H1 (cell line): ENCODE measurements around the gene NRL. TPM values are rescaled to one million over a fixed set of nuclear protein-coding genes. Genes with fewer than 3 reads are reported as not detected.

Source experiments
- CTCF ChIA-PET: fragments of 300-600 bp; sonication (Branson Sonifier 250); formaldehyde crosslinking; loops from one replicate; lab custom pipeline; 2021; ENCODE audit not compliant: partially characterized antibody; lab: Charles Lee
- POLR2A ChIA-PET: fragments of 300-600 bp; sonication (Branson Sonifier 250); formaldehyde crosslinking; loops from one replicate; lab custom pipeline; 2021; ENCODE audit warnings: inconsistent platforms; ENCODE audit not compliant: partially characterized antibody; lab: Charles Lee
- DNase-seq, 2 experiments: peaks; one replicate each; pipeline versions ENCODE4 v3.0.0 to v3.0.0-alpha.2; 2010 to 2022; ENCODE audit warnings: low spot score in 2 of 2, low read depth in 1 of 2, mixed read lengths in 1 of 2
- FAIRE-seq: peaks from 2 replicates; lab custom pipeline; 2011; peaks lifted over from hg19 to GRCh38; lab: Jason Lieb, UNC
- H2AFZ ChIP-seq: 2 replicates; pipeline ENCODE4 v1.8.1; 2012; ENCODE audit warnings: low read length, inconsistent platforms
- H2AK5ac ChIP-seq: 2 replicates; pipeline ENCODE4 v1.6.1; 2013; ENCODE audit warnings: low read depth, low read length
- H2BK120ac ChIP-seq: replicated peaks from 2 replicates; pipeline ENCODE3; 2013; ENCODE audit warnings: low read depth, low read length, inconsistent platforms
- H2BK12ac ChIP-seq: 2 replicates; pipeline ENCODE4 v1.6.1; 2013; ENCODE audit warnings: low read depth, low read length
- H2BK15ac ChIP-seq: 2 replicates; pipeline ENCODE4 v1.6.1; 2013; ENCODE audit warnings: low read length
- H2BK20ac ChIP-seq: 2 replicates; pipeline ENCODE4 v1.6.1; 2013; ENCODE audit warnings: low read length
- H2BK5ac ChIP-seq: 2 replicates; pipeline ENCODE4 v1.6.1; 2013; ENCODE audit warnings: low read depth, low read length
- H3K14ac ChIP-seq: 2 replicates; pipeline ENCODE4 v1.6.1; 2013; ENCODE audit warnings: inconsistent platforms; ENCODE audit not compliant: insufficient read length
- H3K18ac ChIP-seq: 2 replicates; pipeline ENCODE4 v1.6.1; 2013; ENCODE audit warnings: low read length; ENCODE audit errors: extremely low read depth
- H3K23ac ChIP-seq: 2 replicates; pipeline ENCODE4 v1.6.1; 2013; ENCODE audit warnings: inconsistent platforms; ENCODE audit not compliant: insufficient read length
- H3K23me2 ChIP-seq: 2 replicates; pipeline ENCODE4 v1.6.1; 2013; ENCODE audit warnings: low read depth, low read length
- H3K27ac ChIP-seq: 2 replicates; pipeline ENCODE4 v1.6.1; 2011; ENCODE audit warnings: low read depth, low read length, inconsistent platforms
- H3K27me3 ChIP-seq, 4 experiments: replicated peaks in 1 of 4; 1 replicate in 1 of 4; 2 replicates in 3 of 4; pipeline versions ENCODE4 v1.6.1 to v1.8.1; 2011 to 2013; ENCODE audit warnings: low read length in 3 of 4, mild to moderate bottlenecking in 3 of 4, inconsistent platforms in 2 of 4, mixed read lengths in 2 of 4, moderate library complexity in 1 of 4; ENCODE audit not compliant: control insufficient read depth in 3 of 4, insufficient read depth in 3 of 4; ENCODE audit errors: extremely low read depth in 1 of 4
- H3K36me3 ChIP-seq, 4 experiments: 2 replicates each; pipeline versions ENCODE4 v1.6.1 to v1.8.1; 2011 to 2013; ENCODE audit warnings: mild to moderate bottlenecking in 4 of 4, low read length in 3 of 4, moderate library complexity in 2 of 4, control low read depth in 1 of 4, inconsistent platforms in 1 of 4; ENCODE audit not compliant: insufficient read depth in 4 of 4, control insufficient read depth in 2 of 4
- H3K4ac ChIP-seq: replicated peaks from 2 replicates; pipeline ENCODE3; 2013; ENCODE audit warnings: low read length, low read depth, mixed read lengths, inconsistent platforms; ENCODE audit not compliant: insufficient read length
- H3K4me1 ChIP-seq, 4 experiments: replicated peaks in 1 of 4; 1 replicate in 1 of 4; 2 replicates in 3 of 4; pipeline versions ENCODE4 v1.6.1 to v1.8.1; 2011 to 2013; ENCODE audit warnings: low read length in 3 of 4, inconsistent platforms in 2 of 4, mixed read lengths in 1 of 4; ENCODE audit not compliant: insufficient read depth in 4 of 4, control insufficient read depth in 3 of 4
- H3K4me2 ChIP-seq, 2 experiments: 2 replicates each; pipeline versions ENCODE4 v1.6.1 to v1.8.1; 2011 to 2013; ENCODE audit warnings: low read depth in 2 of 2, low read length in 2 of 2, control low read depth in 1 of 2, inconsistent platforms in 1 of 2, mild to moderate bottlenecking in 1 of 2; ENCODE audit not compliant: insufficient read depth in 1 of 2
- H3K4me3 ChIP-seq, 4 experiments: fragments of 200-600, 300-600 bp in 1 of 4; sonication (generic), shearing (Covaris generic), sonication (Bioruptor Twin) in 1 of 4; 2 replicates each; pipeline versions ENCODE4 v1.5.1 to v1.8.1; 2011 to 2016; ENCODE audit warnings: low read length in 4 of 4, low read depth in 3 of 4, control low read depth in 2 of 4, inconsistent platforms in 2 of 4, mild to moderate bottlenecking in 2 of 4, mixed read lengths in 1 of 4, moderate library complexity in 1 of 4; ENCODE audit not compliant: insufficient read depth in 2 of 4; ENCODE audit errors: extremely low read depth in 1 of 4
- H3K56ac ChIP-seq: replicated peaks from 2 replicates; pipeline ENCODE3; 2013; ENCODE audit warnings: low read depth, mild to moderate bottlenecking, mixed read lengths, low read length, inconsistent platforms; ENCODE audit not compliant: insufficient read length
- H3K79me1 ChIP-seq: 2 replicates; pipeline ENCODE4 v1.6.1; 2013; ENCODE audit warnings: low read depth, low read length, control low read depth
- H3K79me2 ChIP-seq, 2 experiments: 2 replicates each; pipeline versions ENCODE4 v1.6.1 to v1.8.1; 2012 to 2013; ENCODE audit warnings: low read length in 2 of 2, mild to moderate bottlenecking in 2 of 2, inconsistent platforms in 1 of 2; ENCODE audit not compliant: insufficient read depth in 2 of 2, control insufficient read depth in 1 of 2
- H3K9ac ChIP-seq, 4 experiments: replicated peaks in 1 of 4; 1 replicate in 1 of 4; 2 replicates in 3 of 4; pipeline versions ENCODE4 v1.6.1 to v1.8.1; 2011 to 2013; ENCODE audit warnings: low read depth in 3 of 4, low read length in 3 of 4, control low read depth in 2 of 4, mild to moderate bottlenecking in 2 of 4, moderate library complexity in 2 of 4, inconsistent platforms in 1 of 4; ENCODE audit errors: extremely low read depth in 1 of 4
- H3K9me3 ChIP-seq, 2 experiments: 2 replicates each; pipeline versions ENCODE4 v1.6.1 to v1.8.1; 2012 to 2013; ENCODE audit warnings: mild to moderate bottlenecking in 2 of 2, moderate library complexity in 2 of 2, control low read depth in 1 of 2, inconsistent platforms in 1 of 2, low read depth in 1 of 2, low read length in 1 of 2, mixed read lengths in 1 of 2; ENCODE audit not compliant: insufficient read depth in 2 of 2
- H4K20me1 ChIP-seq, 2 experiments: replicated peaks in 1 of 2; 2 replicates each; pipeline versions ENCODE3 to v1.8.1; 2011 to 2013; ENCODE audit warnings: inconsistent platforms in 2 of 2, low read length in 2 of 2, mild to moderate bottlenecking in 1 of 2; ENCODE audit not compliant: insufficient read depth in 2 of 2, control insufficient read depth in 1 of 2
- H4K5ac ChIP-seq: 2 replicates; pipeline ENCODE4 v1.6.1; 2013; ENCODE audit warnings: low read length, low read depth, mixed read lengths, inconsistent platforms; ENCODE audit not compliant: insufficient read length
- H4K8ac ChIP-seq: 2 replicates; pipeline ENCODE4 v1.8.0; 2013; ENCODE audit warnings: mild to moderate bottlenecking, moderate library complexity, low read length, inconsistent platforms; ENCODE audit not compliant: insufficient read depth; ENCODE audit errors: extremely low read depth
- H4K91ac ChIP-seq: replicated peaks from 2 replicates; pipeline ENCODE3; 2013; ENCODE audit warnings: low read length, mixed read lengths, inconsistent platforms; ENCODE audit not compliant: insufficient read length
- BACH1 ChIP-seq: IDR thresholded peaks from 2 replicates; pipeline ENCODE4 v1.6.1; 2012; ENCODE audit warnings: low read length, improper control_type of control experiment
- CTBP2 ChIP-seq: IDR thresholded peaks from 2 replicates; pipeline ENCODE4 v1.7.0; 2011; ENCODE audit warnings: borderline replicate concordance, mild to moderate bottlenecking, moderate library complexity, mixed read lengths, low read length; ENCODE audit not compliant: insufficient read depth, insufficient read length
- KDM5A ChIP-seq: fragments of 200-600 bp; IDR thresholded peaks from 2 replicates; pipeline ENCODE4 v1.7.1; 2012; ENCODE audit warnings: mild to moderate bottlenecking, low read length, inconsistent platforms, mixed read lengths
- RFX5 ChIP-seq: IDR thresholded peaks from 2 replicates; pipeline ENCODE4 v1.6.1; 2011; ENCODE audit warnings: low read depth, low read length, improper control_type of control experiment, borderline replicate concordance
- RXRA ChIP-seq: IDR thresholded peaks from 2 replicates; pipeline ENCODE4 v1.6.1; 2011; ENCODE audit warnings: low read depth, mild to moderate bottlenecking, low read length, moderate library complexity; ENCODE audit not compliant: insufficient read depth
- SAP30 ChIP-seq: fragments of 300-600 bp; sonication (generic); IDR thresholded peaks from 2 replicates; pipeline ENCODE4 v1.7.1; 2012; ENCODE audit warnings: low read length, moderate library complexity, mild to moderate bottlenecking, inconsistent platforms; ENCODE audit not compliant: insufficient read depth, insufficient replicate concordance
- SIRT6 ChIP-seq: IDR thresholded peaks from one replicate; pipeline ENCODE4 v1.7.1; 2012; ENCODE audit warnings: low read length, inconsistent platforms
- YY1 ChIP-seq: IDR thresholded peaks from 2 replicates; pipeline ENCODE4 v1.6.1; 2011; ENCODE audit warnings: low read depth, mild to moderate bottlenecking, low read length
- WGBS, 2 experiments: shearing (Covaris generic) in 1 of 2; methylation state at CpG; one replicate each; pipeline versions ENCODE4 v1.1.6 to v1.1.7; 2013 to 2015; ENCODE audit warnings: low lambda C conversion rate in 2 of 2, mixed read lengths in 2 of 2, inconsistent platforms in 1 of 2, low coverage in 1 of 2, missing lambda C conversion rate in 1 of 2; ENCODE audit not compliant: insufficient replicate concordance in 2 of 2, insufficient coverage in 1 of 2, insufficient read length in 1 of 2; ENCODE audit errors: extremely low coverage in 1 of 2, missing lambda C conversion rate in 1 of 2; 5-methylcytosine and 5-hydroxymethylcytosine counted together
- polyA plus RNA-seq, 7 experiments: library from polyadenylated mRNA; depleted of rRNA in 3 of 7; stranded (reverse) in 5 of 7; unstranded in 2 of 7; fragments of >200 nt in 5 of 7; fragments of 200-250 nt in 2 of 7; gene quantifications; 1 replicate in 5 of 7; 2 replicates in 1 of 7; 4 replicates in 1 of 7; pipeline versions ENCODE4 v1.2.1 to v1.2.3, GENCODE V29; 2011 to 2013; ENCODE audit warnings: missing spikeins in 2 of 7, mixed read lengths in 2 of 7
- total RNA-seq: library from RNA; stranded (reverse); fragmentation: NEBNext Ultra II Directional; extraction: Animal tissue kit (Norgen Biotek cat#: 25700); gene quantifications from 2 replicates; pipeline ENCODE4 v1.2.1, GENCODE V29; 2021

Gene NRL
- total and polyA plus RNA-seq, 2 of the 8 experiments (the other 6 are each of a cell fraction or from before 2014, with no cell fraction given), result 1.1 to 2.2 TPM

- no peak overlapping the region for H3K18ac ChIP-seq
- no peaks in the 10 kb centered on the region; the same call in 1 of the 2 replicates for H3K23me2 ChIP-seq
- no peak overlapping the region for H3K4me2 ChIP-seq
- H2BK5ac ChIP-seq, result no peak overlapping the region
- FAIRE-seq (no peak), DNase-seq (no peak)
- no peak overlapping the region for H2BK15ac ChIP-seq
- H3K4me1 ChIP-seq, result no peaks in the 10 kb centered on the region; a peak in 1 of 7 replicates
- ChIA-PET POLR2A (interaction anchor here (1.3 kb wide), 1 partner anchor 12 kb away, joined by 3 read pairs; the partner anchor contains the start of gene CARMIL3), CTCF (interaction anchor here (0.6 to 7.1 kb wide), 8 partner anchors 10 to 227 kb away, joined by 3 to 33 read pairs (median 4); no protein-coding TSS in a partner anchor)
- H3K79me2 ChIP-seq, result no peaks in the 10 kb centered on the region
- H3K9me3 ChIP-seq, result no peaks in the 10 kb centered on the region
- H3K23ac ChIP-seq, result no peak overlapping the region
- 78% methylated on average over 2 of the region's 2 CpGs; no CpG with 5 or more reads in 1 of the 2 experiments for WGBS, 2 experiments
- H3K14ac ChIP-seq, result no peak overlapping the region
- no peak overlapping the region for H3K27ac ChIP-seq
- H4K8ac ChIP-seq, result no peak overlapping the region
- no peak overlapping the region for H3K4me3 ChIP-seq
- H2BK12ac ChIP-seq, result no peak overlapping the region
- H3K4ac ChIP-seq, result no peak overlapping the region
- no peak overlapping the region for H4K91ac ChIP-seq
- H3K56ac ChIP-seq, result no peak overlapping the region
- no peak overlapping the region for H2AK5ac ChIP-seq
- H4K5ac ChIP-seq, result no peak overlapping the region
- H2BK120ac ChIP-seq, result no peak overlapping the region
- H2BK20ac ChIP-seq, result no peak overlapping the region
- TF ChIP-seq RXRA, result no peak
- TF ChIP-seq YY1, result no peak
- no peak for TF ChIP-seq SAP30
- no peak for TF ChIP-seq SIRT6
- no peak for TF ChIP-seq KDM5A
- no peak for TF ChIP-seq BACH1
- TF ChIP-seq CTBP2, result no peak
- no peak for TF ChIP-seq RFX5
- no peaks in the 10 kb centered on the region for H4K20me1 ChIP-seq
- no peaks in the 10 kb centered on the region for H3K27me3 ChIP-seq
- no peak overlapping the region for H2AFZ ChIP-seq
- no peaks in the 10 kb centered on the region for H3K79me1 ChIP-seq
- no peak overlapping the region for H3K9ac ChIP-seq
- no peaks in the 10 kb centered on the region for H3K36me3 ChIP-seq
These were observed 76.1 kb downstream of the NRL start for GRCh38 chr14:24038686-24039085.
